H1 (cell line): ENCODE results near the gene MED13. TPM values are rescaled to one million over a fixed set of nuclear protein-coding genes. Genes with fewer than 3 reads are reported as not detected.

Experiments used
- CTBP2 ChIP-seq: IDR thresholded peaks from 2 replicates; pipeline ENCODE4 v1.7.0; 2011; ENCODE audit warnings: borderline replicate concordance, mild to moderate bottlenecking, moderate library complexity, mixed read lengths, low read length; ENCODE audit not compliant: insufficient read depth, insufficient read length
- RNF2 ChIP-seq: fragments of 200-900, 300-1000 bp; sonication (generic); IDR thresholded peaks from 2 replicates; pipeline ENCODE4 v1.7.1; 2016; ENCODE audit warnings: borderline replicate concordance, low read depth, mild to moderate bottlenecking, antibody characterized with exemption, low read length; ENCODE audit not compliant: poor library complexity, severe bottlenecking; ENCODE audit errors: missing control alignments
- polyA plus RNA-seq, 7 experiments: library from polyadenylated mRNA; depleted of rRNA in 3 of 7; stranded (reverse) in 5 of 7; unstranded in 2 of 7; fragments of >200 nt in 5 of 7; fragments of 200-250 nt in 2 of 7; gene quantifications; 1 replicate in 5 of 7; 2 replicates in 1 of 7; 4 replicates in 1 of 7; pipeline versions ENCODE4 v1.2.1 to v1.2.3, GENCODE V29; 2011 to 2013; ENCODE audit warnings: missing spikeins in 2 of 7, mixed read lengths in 2 of 7
- total RNA-seq: library from RNA; stranded (reverse); fragmentation: NEBNext Ultra II Directional; extraction: Animal tissue kit (Norgen Biotek cat#: 25700); gene quantifications from 2 replicates; pipeline ENCODE4 v1.2.1, GENCODE V29; 2021

The MED13 gene
- total and polyA plus RNA-seq, 2 of the 8 experiments (the other 6 are each of a cell fraction or from before 2014, with no cell fraction given) = 11.3 to 44.8 TPM

GRCh38 chr17:62109924-62110323, 44.8 kb upstream of the MED13 start (continued):
- TF ChIP-seq CTBP2 (no peak), RNF2 (no peak)
